Ishikawa (cell line): ENCODE results near the gene TXLNB.

Experiments used
- CEBPB ChIP-seq: IDR thresholded peaks from 2 replicates; pipeline ENCODE4 v1.6.1; 2012
- CREB1 ChIP-seq: IDR thresholded peaks from 2 replicates; pipeline ENCODE4 v1.6.1; 2012; ENCODE audit warnings: low read depth
- EGR1 ChIP-seq: IDR thresholded peaks from 2 replicates; pipeline ENCODE4 v1.6.1; 2012
- EP300 ChIP-seq: IDR thresholded peaks from 2 replicates; pipeline ENCODE4 v1.6.1; 2012; ENCODE audit warnings: borderline replicate concordance
- FOXM1 ChIP-seq: IDR thresholded peaks from 2 replicates; pipeline ENCODE4 v1.6.1; 2012; ENCODE audit warnings: low read depth, borderline replicate concordance
- NFIC ChIP-seq: IDR thresholded peaks from 2 replicates; pipeline ENCODE4 v1.6.1; 2012
- RAD21 ChIP-seq: IDR thresholded peaks from 2 replicates; pipeline ENCODE4 v1.6.1; 2012; ENCODE audit warnings: low read depth
- TAF1 ChIP-seq: IDR thresholded peaks from 2 replicates; pipeline ENCODE4 v1.6.1; 2012; ENCODE audit warnings: low read depth, mild to moderate bottlenecking
- TCF12 ChIP-seq: IDR thresholded peaks from 2 replicates; pipeline ENCODE4 v1.6.1; 2012; ENCODE audit warnings: low read depth
- TEAD4 ChIP-seq: IDR thresholded peaks from 2 replicates; pipeline ENCODE4 v1.6.1; 2012
- YY1 ChIP-seq: IDR thresholded peaks from 2 replicates; pipeline ENCODE4 v1.6.1; 2012; ENCODE audit warnings: low read depth
- ZBTB7A ChIP-seq: IDR thresholded peaks from 2 replicates; pipeline ENCODE4 v1.6.1; 2012; ENCODE audit warnings: low read depth
- TF ChIP-seq, protein P1 (sequence below): IDR thresholded peaks from 2 replicates; pipeline ENCODE4 v1.6.1; 2012
- TF ChIP-seq, protein P2 (sequence below): IDR thresholded peaks from 2 replicates; pipeline ENCODE4 v1.6.1; 2012; ENCODE audit warnings: low read depth, mild to moderate bottlenecking
- TF ChIP-seq, protein P3 (sequence below): IDR thresholded peaks from 2 replicates; pipeline ENCODE4 v1.6.1; 2012

The TXLNB gene

DNA sequence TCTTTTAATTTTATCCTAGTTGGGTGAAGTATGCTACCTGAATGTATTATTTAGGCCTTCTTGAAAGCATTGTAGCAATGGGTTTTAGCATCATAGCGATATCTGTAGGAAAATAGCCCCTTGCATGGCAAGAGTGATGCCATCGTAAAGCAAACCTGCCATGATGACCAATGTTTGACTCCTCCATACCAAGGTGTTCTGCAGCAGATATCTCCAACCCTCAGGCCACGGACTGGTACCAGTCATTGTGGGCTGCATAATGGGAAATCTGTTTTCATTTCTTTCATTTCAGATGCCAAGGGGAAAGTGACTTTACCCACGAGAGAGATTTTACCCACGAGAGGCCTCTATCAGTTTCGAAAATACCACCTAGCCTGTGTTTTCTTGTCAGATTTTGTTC, 6.2 kb downstream of the TXLNB start:
- TF ChIP-seq TCF12 (no peak), YY1 (no peak), EGR1 (no peak), TEAD4 (no peak), TAF1 (no peak), RAD21 (no peak), EP300 (no peak), NFIC (no peak), FOXM1 (no peak), CREB1 (no peak), CEBPB (no peak), ZBTB7A (no peak)
- TF ChIP-seq, protein P1, sequence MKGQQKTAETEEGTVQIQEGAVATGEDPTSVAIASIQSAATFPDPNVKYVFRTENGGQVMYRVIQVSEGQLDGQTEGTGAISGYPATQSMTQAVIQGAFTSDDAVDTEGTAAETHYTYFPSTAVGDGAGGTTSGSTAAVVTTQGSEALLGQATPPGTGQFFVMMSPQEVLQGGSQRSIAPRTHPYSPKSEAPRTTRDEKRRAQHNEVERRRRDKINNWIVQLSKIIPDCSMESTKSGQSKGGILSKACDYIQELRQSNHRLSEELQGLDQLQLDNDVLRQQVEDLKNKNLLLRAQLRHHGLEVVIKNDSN: no peak
- TF ChIP-seq, protein P2, sequence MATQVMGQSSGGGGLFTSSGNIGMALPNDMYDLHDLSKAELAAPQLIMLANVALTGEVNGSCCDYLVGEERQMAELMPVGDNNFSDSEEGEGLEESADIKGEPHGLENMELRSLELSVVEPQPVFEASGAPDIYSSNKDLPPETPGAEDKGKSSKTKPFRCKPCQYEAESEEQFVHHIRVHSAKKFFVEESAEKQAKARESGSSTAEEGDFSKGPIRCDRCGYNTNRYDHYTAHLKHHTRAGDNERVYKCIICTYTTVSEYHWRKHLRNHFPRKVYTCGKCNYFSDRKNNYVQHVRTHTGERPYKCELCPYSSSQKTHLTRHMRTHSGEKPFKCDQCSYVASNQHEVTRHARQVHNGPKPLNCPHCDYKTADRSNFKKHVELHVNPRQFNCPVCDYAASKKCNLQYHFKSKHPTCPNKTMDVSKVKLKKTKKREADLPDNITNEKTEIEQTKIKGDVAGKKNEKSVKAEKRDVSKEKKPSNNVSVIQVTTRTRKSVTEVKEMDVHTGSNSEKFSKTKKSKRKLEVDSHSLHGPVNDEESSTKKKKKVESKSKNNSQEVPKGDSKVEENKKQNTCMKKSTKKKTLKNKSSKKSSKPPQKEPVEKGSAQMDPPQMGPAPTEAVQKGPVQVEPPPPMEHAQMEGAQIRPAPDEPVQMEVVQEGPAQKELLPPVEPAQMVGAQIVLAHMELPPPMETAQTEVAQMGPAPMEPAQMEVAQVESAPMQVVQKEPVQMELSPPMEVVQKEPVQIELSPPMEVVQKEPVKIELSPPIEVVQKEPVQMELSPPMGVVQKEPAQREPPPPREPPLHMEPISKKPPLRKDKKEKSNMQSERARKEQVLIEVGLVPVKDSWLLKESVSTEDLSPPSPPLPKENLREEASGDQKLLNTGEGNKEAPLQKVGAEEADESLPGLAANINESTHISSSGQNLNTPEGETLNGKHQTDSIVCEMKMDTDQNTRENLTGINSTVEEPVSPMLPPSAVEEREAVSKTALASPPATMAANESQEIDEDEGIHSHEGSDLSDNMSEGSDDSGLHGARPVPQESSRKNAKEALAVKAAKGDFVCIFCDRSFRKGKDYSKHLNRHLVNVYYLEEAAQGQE: no peak
- TF ChIP-seq, protein P3, sequence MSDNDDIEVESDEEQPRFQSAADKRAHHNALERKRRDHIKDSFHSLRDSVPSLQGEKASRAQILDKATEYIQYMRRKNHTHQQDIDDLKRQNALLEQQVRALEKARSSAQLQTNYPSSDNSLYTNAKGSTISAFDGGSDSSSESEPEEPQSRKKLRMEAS: no peak

DNA sequence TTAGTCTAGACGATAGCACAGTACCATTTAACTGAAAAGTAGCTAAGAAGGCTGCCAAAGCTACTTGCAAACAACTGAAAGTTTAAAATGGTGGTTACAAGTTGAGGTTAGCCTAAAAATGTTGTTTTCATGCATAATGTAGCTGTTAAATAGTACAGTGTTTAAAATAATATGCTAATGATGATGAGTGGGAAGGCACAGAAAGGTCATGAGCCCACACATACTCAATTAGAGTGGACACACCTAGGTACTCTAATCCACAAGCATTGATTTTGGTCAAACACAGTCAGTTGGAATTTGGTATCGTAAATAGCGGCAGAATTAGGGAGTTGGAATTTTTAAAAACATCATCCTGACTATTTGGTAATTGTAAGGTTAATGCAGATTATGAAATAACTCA, 7.0 kb downstream of the TXLNB start:
- TF ChIP-seq, protein P1: no peak
- TF ChIP-seq TAF1: no peak
- no peak for TF ChIP-seq FOXM1
- TF ChIP-seq EP300: no peak

DNA sequence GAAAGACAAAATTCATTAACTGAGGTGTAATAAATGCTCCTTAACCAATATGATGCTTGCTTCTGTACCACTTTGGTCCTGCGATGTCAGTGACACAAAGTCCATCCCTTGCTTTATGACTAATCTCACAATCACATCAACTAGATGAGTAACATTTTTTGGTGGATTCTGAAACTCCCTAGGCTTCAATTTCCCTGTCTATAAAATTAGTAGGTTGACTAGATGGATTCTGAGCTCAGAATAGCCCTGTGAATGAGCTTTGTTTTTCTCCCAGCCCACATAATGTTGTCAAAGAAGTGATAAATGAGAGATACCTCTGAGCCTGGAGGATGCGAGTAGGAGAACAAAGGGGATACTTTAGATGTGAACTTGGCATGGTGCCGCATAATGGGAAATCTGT, 9.1 kb downstream of the TXLNB start:
- TF ChIP-seq TCF12 (no peak), RAD21 (no peak), TAF1 (no peak), ZBTB7A (no peak), CEBPB (no peak)
- TF ChIP-seq, protein P1: no peak

DNA sequence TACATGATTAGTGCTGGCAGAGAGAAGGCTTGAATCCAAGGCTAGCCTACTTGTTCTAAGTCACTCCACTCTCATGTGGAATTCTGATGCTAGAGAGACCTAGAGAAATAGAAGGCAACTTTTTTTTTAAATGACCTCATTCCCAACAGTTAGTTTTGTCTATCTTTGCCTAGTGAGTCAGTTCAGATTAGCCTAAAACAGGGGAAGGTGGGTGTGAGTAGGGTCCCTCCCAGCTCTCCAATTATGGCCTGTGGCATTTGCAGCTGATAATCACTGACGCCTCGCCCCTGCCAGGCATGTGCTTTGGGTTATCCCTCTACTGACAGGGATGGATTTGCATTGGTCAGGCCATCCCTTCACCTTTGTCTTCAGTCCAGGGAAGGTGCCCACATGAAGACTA, 13.6 kb downstream of the TXLNB start:
- TF ChIP-seq TAF1 (no peak), TEAD4 (no peak), RAD21 (no peak), EP300 (no peak), CREB1 (no peak), CEBPB (no peak), NFIC (no peak), EGR1 (no peak), ZBTB7A (no peak), YY1 (no peak), FOXM1 (no peak), TCF12 (no peak)
- TF ChIP-seq, protein P1: no peak
- TF ChIP-seq, protein P3: no peak
- TF ChIP-seq, protein P2: no peak

DNA sequence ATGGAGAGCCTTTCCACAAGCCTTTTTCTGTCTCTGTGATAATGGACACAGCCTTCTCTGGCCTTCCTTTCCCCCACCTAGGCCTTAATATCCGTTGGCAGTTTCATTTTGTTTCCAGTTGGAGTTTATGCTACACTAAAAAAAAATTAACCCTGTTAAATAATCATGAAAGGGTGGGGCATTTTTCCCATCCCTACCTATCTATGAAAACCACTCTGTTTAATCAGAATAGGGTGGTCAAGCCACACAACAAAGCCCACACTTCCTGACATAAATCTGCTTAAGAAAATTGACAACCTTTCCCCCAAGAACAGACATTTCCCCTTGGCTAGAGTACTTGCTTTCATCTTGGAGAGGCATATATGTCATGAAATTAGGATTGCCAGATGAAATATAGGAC, 14.2 kb downstream of the TXLNB start:
- TF ChIP-seq NFIC: no peak
- TF ChIP-seq TAF1: no peak
- TF ChIP-seq RAD21: no peak
- no peak for TF ChIP-seq TCF12
- TF ChIP-seq YY1: no peak
- TF ChIP-seq, protein P3: no peak
- no peak for TF ChIP-seq TEAD4
- TF ChIP-seq, protein P2: no peak
- no peak for TF ChIP-seq FOXM1
- TF ChIP-seq CEBPB: no peak
- no peak for TF ChIP-seq EP300
- no peak for TF ChIP-seq EGR1
- no peak for TF ChIP-seq ZBTB7A
- no peak for TF ChIP-seq CREB1
- TF ChIP-seq, protein P1: no peak
